Natural killer cell treated with Interleukin-12 subunit alpha and Interleukin-12 subunit beta and Interleukin-15 and Interleukin-18, amount 100 ng/mL, for 72 hours (primary cell): Measurements from ENCODE around the gene CBLC. TPM values are rescaled to one million over a fixed set of nuclear protein-coding genes. Genes with fewer than 3 reads are reported as not detected.

Experiments used
- ATAC-seq, 2 donors: fragments of 150-1000 bp; cut with Tn5 transposase in 1 of 2; sonication (Bioruptor Pico), chemical (Tn5 transposase) in 1 of 2; 2 replicates each; pipeline ENCODE4 v1.10.0; 2021
- DNase-seq: peaks from one replicate; pipeline ENCODE4 v3.0.0; 2022; ENCODE audit warnings: low spot score
- H3K27ac Mint-ChIP-seq, 2 donors: 1 replicate in 1 of 2; 2 replicates in 1 of 2; pipeline ENCODE4 v1.8.0; 2022; ENCODE audit warnings: mixed read lengths in 2 of 2, mild to moderate bottlenecking in 1 of 2, moderate library complexity in 1 of 2
- H3K27me3 Mint-ChIP-seq, 2 donors: 1 replicate in 1 of 2; 2 replicates in 1 of 2; pipeline ENCODE4 v1.8.0; 2022; ENCODE audit warnings: mixed read lengths in 2 of 2
- H3K36me3 Mint-ChIP-seq: one replicate; pipeline ENCODE4 v1.8.0; 2022; ENCODE audit warnings: mixed read lengths
- H3K4me1 Mint-ChIP-seq, 2 donors: 1 replicate in 1 of 2; 2 replicates in 1 of 2; pipeline ENCODE4 v1.8.0; 2022; ENCODE audit warnings: low read depth in 2 of 2, mixed read lengths in 2 of 2, mild to moderate bottlenecking in 1 of 2
- H3K4me3 Mint-ChIP-seq: one replicate; pipeline ENCODE4 v1.8.0; 2022; ENCODE audit warnings: mixed read lengths
- H3K9me3 Mint-ChIP-seq: 2 replicates; pipeline ENCODE4 v1.8.0; 2022; ENCODE audit warnings: mixed read lengths
- total RNA-seq, 2 donors: library from RNA; stranded (reverse); gene quantifications; one replicate each; pipeline ENCODE4 v1.2.3, GENCODE V29; 2022

CBLC gene
- total RNA-seq, 2 donors from 2014 or later = not detected

DNA sequence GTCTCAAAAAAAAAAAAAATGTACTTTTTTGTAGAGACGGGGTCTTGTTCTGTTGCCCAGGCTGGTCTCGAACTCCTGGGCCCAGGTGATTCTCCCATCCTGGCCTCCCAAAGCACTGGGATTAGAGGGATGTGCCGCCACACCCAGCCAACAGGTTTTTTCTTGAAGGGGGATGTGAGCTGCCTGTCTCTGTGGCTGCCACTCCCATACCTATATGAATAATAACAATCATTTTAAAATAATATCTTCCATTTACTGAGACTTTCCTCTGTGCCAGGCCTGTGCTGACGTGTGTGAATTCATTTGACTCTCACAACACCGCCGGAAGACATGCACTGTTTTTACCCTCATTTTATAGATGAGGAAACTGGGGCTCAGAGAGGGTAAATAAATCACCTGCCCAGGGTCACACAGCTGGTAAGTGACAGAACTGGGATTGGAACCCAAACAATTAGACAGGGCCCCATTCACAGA, 36.4 kb upstream of the CBLC start:
- Mint-ChIP-seq H3K27me3 (no peaks in the 10 kb centered on the region), H3K9me3 (no peaks in the 10 kb centered on the region), H3K36me3 (no peaks in the 10 kb centered on the region), H3K4me1 (peaks cover 36 to 55% of the 10 kb centered on the region in 2 donors), H3K4me3 (peak overlapping the region; percentile 20), H3K27ac (peak overlapping the region; percentile 78 to 88)
- DNase-seq = no peak
- ATAC-seq = no peak

DNA sequence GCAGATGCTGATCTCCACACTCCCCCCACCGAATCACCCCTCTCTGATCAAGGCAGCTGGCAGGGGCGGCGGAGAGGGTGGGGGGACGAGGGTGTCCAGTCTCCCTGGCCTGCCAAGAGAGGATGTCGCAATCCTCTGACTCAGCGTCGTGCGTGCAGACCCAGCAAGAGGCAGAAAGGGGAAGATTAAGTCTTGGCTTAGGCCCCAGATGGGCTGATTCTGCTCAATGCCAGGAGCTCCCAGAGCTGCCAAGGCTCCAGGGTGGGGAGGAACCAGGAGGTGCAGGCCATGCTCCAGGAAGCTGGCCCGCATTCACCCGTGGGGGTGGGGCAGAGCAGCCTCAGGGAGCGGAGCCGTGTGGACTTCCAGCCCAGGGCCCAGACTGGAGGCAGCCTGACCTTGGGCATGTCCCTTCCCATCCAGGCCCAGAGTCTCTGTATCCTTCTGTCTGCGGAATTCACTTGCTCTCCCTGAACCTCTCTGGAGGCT, 35.8 kb upstream of the CBLC start:
- ATAC-seq = peak; percentile 85 to 87
- H3K27ac Mint-ChIP-seq = peak overlapping the region; percentile 78 to 88
- peaks cover 40 to 59% of the 10 kb centered on the region in 2 donors for H3K4me1 Mint-ChIP-seq
- peak; percentile 85 for DNase-seq
- peak overlapping the region; percentile 38 for H3K4me3 Mint-ChIP-seq
- no peaks in the 10 kb centered on the region for H3K36me3 Mint-ChIP-seq
- H3K27me3 Mint-ChIP-seq = no peaks in the 10 kb centered on the region
- no peaks in the 10 kb centered on the region for H3K9me3 Mint-ChIP-seq

DNA sequence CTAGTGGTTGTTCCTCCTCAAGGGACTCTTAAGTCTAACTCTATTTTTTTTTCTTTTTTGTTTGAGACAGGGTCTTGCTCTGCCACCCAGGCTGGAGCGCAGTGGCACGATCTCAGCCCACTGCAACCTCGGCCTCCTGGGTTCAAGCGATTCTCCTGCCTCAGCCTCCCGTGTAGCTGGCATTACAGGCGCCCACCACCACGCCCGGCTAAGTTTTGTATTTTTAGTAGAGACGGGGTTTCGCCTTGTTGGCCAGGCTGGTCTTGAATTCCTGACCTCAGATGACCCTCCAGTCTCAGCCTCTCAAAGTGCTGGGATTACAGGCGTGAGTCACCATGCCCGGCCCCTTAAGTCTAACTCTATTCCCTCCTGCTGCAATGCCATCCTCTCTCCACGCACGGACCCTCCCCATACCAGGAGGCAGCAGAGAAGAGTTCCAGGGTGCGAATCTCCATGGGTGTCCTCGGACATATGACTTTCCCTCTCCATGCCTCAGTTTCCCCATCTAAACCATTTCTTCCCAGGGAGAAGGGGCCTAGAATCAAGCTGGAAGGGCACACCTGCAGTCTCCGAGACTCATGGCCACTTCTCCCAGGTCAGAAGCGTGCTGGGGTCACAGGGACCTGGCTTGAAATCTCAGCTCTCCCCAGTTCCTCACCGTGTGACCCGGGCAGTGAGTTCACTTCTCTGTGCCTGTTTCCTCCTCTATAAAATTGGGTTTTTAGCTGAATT, 35.2 kb upstream of the CBLC start:
- Mint-ChIP-seq H3K4me3 (peak overlapping the region; percentile 38), H3K4me1 (peaks cover 40 to 56% of the 10 kb centered on the region in 2 donors), H3K9me3 (no peaks in the 10 kb centered on the region), H3K27me3 (no peaks in the 10 kb centered on the region), H3K36me3 (no peaks in the 10 kb centered on the region), H3K27ac (peak overlapping the region; percentile 78 to 88)
- no peak for ATAC-seq
- no peak for DNase-seq

- H3K36me3 Mint-ChIP-seq = peaks cover 15% of the 10 kb centered on the region
- DNase-seq (no peak), ATAC-seq (no peak)
- no peaks in the 10 kb centered on the region for H3K9me3 Mint-ChIP-seq
- no peaks in the 10 kb centered on the region for H3K27me3 Mint-ChIP-seq
- H3K4me1 Mint-ChIP-seq = peaks cover 42 to 55% of the 10 kb centered on the region in 2 donors
- H3K27ac Mint-ChIP-seq = peak overlapping the region in 1 of 2 donors; percentile 43
- H3K4me3 Mint-ChIP-seq = no peak overlapping the region
These were observed 32.8 kb upstream of the CBLC start for GRCh38 chr19:44744871-44745332.

- Mint-ChIP-seq H3K4me1 (peaks cover 42 to 55% of the 10 kb centered on the region in 2 donors), H3K27ac (peak overlapping the region; percentile 84 to 92), H3K9me3 (no peaks in the 10 kb centered on the region), H3K4me3 (peak overlapping the region; percentile 96), H3K36me3 (peaks cover 18% of the 10 kb centered on the region), H3K27me3 (no peaks in the 10 kb centered on the region)
- DNase-seq (no peak), ATAC-seq (no peak)
These were observed 32.3 kb upstream of the CBLC start for GRCh38 chr19:44745341-44745831.

- DNase-seq = no peak
- ATAC-seq = no peak
- no peaks in the 10 kb centered on the region for H3K9me3 Mint-ChIP-seq
- H3K4me3 Mint-ChIP-seq = peak overlapping the region; percentile 96
- H3K27me3 Mint-ChIP-seq = no peaks in the 10 kb centered on the region
- H3K4me1 Mint-ChIP-seq = peaks cover 48 to 60% of the 10 kb centered on the region in 2 donors
- peaks cover 24% of the 10 kb centered on the region for H3K36me3 Mint-ChIP-seq
- H3K27ac Mint-ChIP-seq = peak overlapping the region; percentile 84 to 92
These were observed 31.6 kb upstream of the CBLC start for GRCh38 chr19:44745887-44746600.

GRCh38 chr19:44746616-44746945, 31.1 kb upstream of the CBLC start:
- peak overlapping the region; percentile 84 to 92 for H3K27ac Mint-ChIP-seq
- no peaks in the 10 kb centered on the region for H3K27me3 Mint-ChIP-seq
- H3K9me3 Mint-ChIP-seq = no peaks in the 10 kb centered on the region
- DNase-seq (no peak), ATAC-seq (no peak)
- H3K4me1 Mint-ChIP-seq = peaks cover 43 to 61% of the 10 kb centered on the region in 2 donors
- peaks cover 24% of the 10 kb centered on the region for H3K36me3 Mint-ChIP-seq
- H3K4me3 Mint-ChIP-seq = peak overlapping the region; percentile 96

- Mint-ChIP-seq H3K4me3 (peak overlapping the region; percentile 96), H3K4me1 (peaks cover 45 to 58% of the 10 kb centered on the region in 2 donors), H3K27ac (peak overlapping the region; percentile 84 to 92)
These were observed 30.5 kb upstream of the CBLC start for GRCh38 chr19:44746946-44747738.

GRCh38 chr19:44747739-44748425, 29.8 kb upstream of the CBLC start:
- DNase-seq (no peak), ATAC-seq (peak; percentile 10 to 21)
- Mint-ChIP-seq H3K4me1 (peaks cover 46 to 59% of the 10 kb centered on the region in 2 donors), H3K9me3 (no peaks in the 10 kb centered on the region), H3K27me3 (no peaks in the 10 kb centered on the region), H3K36me3 (peaks cover 34% of the 10 kb centered on the region), H3K4me3 (peak overlapping the region; percentile 96), H3K27ac (peak overlapping the region; percentile 84 to 92)

More at GRCh38 chr19:44746946-44747738, 30.5 kb upstream of the CBLC start:
- no peaks in the 10 kb centered on the region for H3K9me3 Mint-ChIP-seq
- peak; percentile 93 for DNase-seq
- peak; percentile 89 to 91 for ATAC-seq
- peaks cover 27% of the 10 kb centered on the region for H3K36me3 Mint-ChIP-seq
- no peaks in the 10 kb centered on the region for H3K27me3 Mint-ChIP-seq

- DNase-seq (peak; percentile 92), ATAC-seq (peak; percentile 68 to 76)
- Mint-ChIP-seq H3K27me3 (no peaks in the 10 kb centered on the region), H3K4me1 (peaks cover 51 to 62% of the 10 kb centered on the region in 2 donors), H3K4me3 (peak within 1 kb of the TSS; percentile 98), H3K36me3 (peaks cover 34% of the 10 kb centered on the region), H3K9me3 (no peaks in the 10 kb centered on the region), H3K27ac (peak within 1 kb of the TSS; percentile 84 to 98)
These were observed 29.1 kb upstream of the CBLC start, which contains the start of gene BCL3 for GRCh38 chr19:44748426-44749254. Gene BCL3 (plus strand): TSS chr19:44748708. CDS start chr19:44748791, 83 bp downstream.

- ATAC-seq = no peak
- no peak for DNase-seq
- peaks cover 55 to 66% of the 10 kb centered on the region in 2 donors for H3K4me1 Mint-ChIP-seq
These were observed 28.4 kb upstream of the CBLC start for GRCh38 chr19:44749292-44749691.

GRCh38 chr19:44749994-44750393, 27.7 kb upstream of the CBLC start:
- Mint-ChIP-seq H3K27ac (peak overlapping the region; percentile 84 to 98), H3K9me3 (no peaks in the 10 kb centered on the region), H3K27me3 (no peaks in the 10 kb centered on the region), H3K36me3 (peaks cover 34% of the 10 kb centered on the region), H3K4me1 (peaks cover 61 to 68% of the 10 kb centered on the region in 2 donors), H3K4me3 (peak overlapping the region; percentile 98)
- DNase-seq (no peak), ATAC-seq (no peak)

More at GRCh38 chr19:44749292-44749691, 28.4 kb upstream of the CBLC start:
- Mint-ChIP-seq H3K27ac (peak overlapping the region; percentile 84 to 98), H3K9me3 (no peaks in the 10 kb centered on the region), H3K36me3 (peaks cover 34% of the 10 kb centered on the region), H3K27me3 (no peaks in the 10 kb centered on the region), H3K4me3 (peak overlapping the region; percentile 98)
